Measurements from ENCODE around the gene SPNS1.

DNA sequence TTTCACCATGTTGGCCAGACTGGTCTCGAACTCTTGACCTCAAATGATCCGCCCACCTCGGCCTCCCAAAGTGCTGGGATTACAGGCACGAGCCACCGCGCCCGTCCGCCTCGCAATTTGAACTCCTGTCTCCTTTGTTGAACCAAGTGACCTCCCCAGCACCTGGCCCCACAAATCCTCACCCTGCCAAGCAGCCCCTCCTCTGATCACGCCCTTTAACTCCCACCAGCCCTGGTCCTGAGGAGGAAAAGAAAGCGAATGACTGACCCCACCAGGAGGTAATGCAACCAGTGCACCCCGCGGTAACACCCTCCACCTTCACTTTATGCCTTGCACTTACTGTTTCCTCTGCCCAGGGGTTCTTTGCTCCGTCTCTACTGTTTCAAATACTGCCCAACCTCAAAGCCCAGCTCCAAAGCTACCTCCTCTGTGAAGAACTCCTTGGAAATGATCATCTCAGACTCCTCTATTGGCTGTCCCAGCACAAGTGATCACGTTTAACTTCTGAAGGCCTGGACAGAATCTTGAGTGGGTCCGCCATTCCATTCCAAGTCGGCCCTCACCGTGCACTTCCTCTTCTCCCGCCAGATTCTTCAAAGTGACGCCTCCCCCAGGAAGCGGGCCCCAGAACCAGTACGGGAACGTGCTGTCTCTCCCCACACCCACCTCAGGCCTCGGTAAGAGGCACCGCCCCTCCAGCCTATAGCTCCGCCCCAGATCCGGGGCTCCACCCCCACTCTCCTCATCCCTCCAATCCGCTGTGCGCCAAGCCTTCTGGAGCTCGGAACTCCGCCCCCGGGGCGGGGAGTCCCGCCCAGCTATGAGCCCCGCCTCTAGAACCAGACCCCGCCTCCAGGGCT is 38.4 kb upstream of the SPNS1 start:
- TF ChIP-seq, protein P1, sequence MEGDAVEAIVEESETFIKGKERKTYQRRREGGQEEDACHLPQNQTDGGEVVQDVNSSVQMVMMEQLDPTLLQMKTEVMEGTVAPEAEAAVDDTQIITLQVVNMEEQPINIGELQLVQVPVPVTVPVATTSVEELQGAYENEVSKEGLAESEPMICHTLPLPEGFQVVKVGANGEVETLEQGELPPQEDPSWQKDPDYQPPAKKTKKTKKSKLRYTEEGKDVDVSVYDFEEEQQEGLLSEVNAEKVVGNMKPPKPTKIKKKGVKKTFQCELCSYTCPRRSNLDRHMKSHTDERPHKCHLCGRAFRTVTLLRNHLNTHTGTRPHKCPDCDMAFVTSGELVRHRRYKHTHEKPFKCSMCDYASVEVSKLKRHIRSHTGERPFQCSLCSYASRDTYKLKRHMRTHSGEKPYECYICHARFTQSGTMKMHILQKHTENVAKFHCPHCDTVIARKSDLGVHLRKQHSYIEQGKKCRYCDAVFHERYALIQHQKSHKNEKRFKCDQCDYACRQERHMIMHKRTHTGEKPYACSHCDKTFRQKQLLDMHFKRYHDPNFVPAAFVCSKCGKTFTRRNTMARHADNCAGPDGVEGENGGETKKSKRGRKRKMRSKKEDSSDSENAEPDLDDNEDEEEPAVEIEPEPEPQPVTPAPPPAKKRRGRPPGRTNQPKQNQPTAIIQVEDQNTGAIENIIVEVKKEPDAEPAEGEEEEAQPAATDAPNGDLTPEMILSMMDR (IDR thresholded peaks at IDR 0.05), result no peak
- TF ChIP-seq POLR2A (IDR thresholded peaks at IDR 0.05), result no peak
